CD14-positive monocyte (primary cell): ENCODE measurements around the gene MAP2K7. TPM values are rescaled to one million over a fixed set of nuclear protein-coding genes. Genes with fewer than 3 reads are reported as not detected.

ENCODE experiments used
- DNase-seq, 3 donors: peaks; one replicate each; pipeline ENCODE4 v3.0.0-alpha.2; 2011 to 2022
- H2AFZ ChIP-seq: 2 replicates; pipeline ENCODE4 v1.6.0; 2012; ENCODE audit warnings: mild to moderate bottlenecking, low read depth, low read length, inconsistent platforms; ENCODE audit not compliant: insufficient read depth, poor library complexity, severe bottlenecking
- H3K27ac ChIP-seq, 2 donors: 1 replicate in 1 of 2; 2 replicates in 1 of 2; pipeline ENCODE4 v1.5.1; 2012 to 2013; ENCODE audit warnings: low read length in 2 of 2, control low read depth in 1 of 2, inconsistent platforms in 1 of 2, low read depth in 1 of 2, mild to moderate bottlenecking in 1 of 2
- H3K27me3 ChIP-seq, 2 donors: one replicate each; pipeline versions ENCODE4 v1.6.0 to v1.6.1; 2011 to 2013; ENCODE audit warnings: low read length in 2 of 2; ENCODE audit not compliant: control insufficient read depth in 2 of 2, insufficient read depth in 2 of 2
- H3K36me3 ChIP-seq, 2 donors: replicated peaks in 1 of 2; 1 replicate in 1 of 2; 2 replicates in 1 of 2; pipeline versions ENCODE4 v1.5.1 to v1.6.1; 2012 to 2013; ENCODE audit warnings: low read length in 2 of 2, control low read depth in 1 of 2, inconsistent platforms in 1 of 2, mild to moderate bottlenecking in 1 of 2; ENCODE audit not compliant: insufficient read depth in 2 of 2, control insufficient read depth in 1 of 2
- H3K4me1 ChIP-seq, 2 donors: 1 replicate in 1 of 2; 2 replicates in 1 of 2; pipeline versions ENCODE4 v1.5.1 to v1.6.1; 2012 to 2013; ENCODE audit warnings: low read length in 2 of 2, control low read depth in 1 of 2, inconsistent platforms in 1 of 2, mild to moderate bottlenecking in 1 of 2, moderate library complexity in 1 of 2; ENCODE audit not compliant: insufficient read depth in 2 of 2, control insufficient read depth in 1 of 2
- H3K4me2 ChIP-seq: replicated peaks from 2 replicates; pipeline ENCODE3; 2012; ENCODE audit warnings: low read length, moderate library complexity, mild to moderate bottlenecking; ENCODE audit not compliant: poor library complexity, severe bottlenecking; ENCODE audit errors: extremely low read depth
- H3K4me3 ChIP-seq, 3 experiments: fragments of 200-600 bp in 1 of 3; sonication (generic) in 1 of 3; replicated peaks in 1 of 3; 1 replicate in 2 of 3; 2 replicates in 1 of 3; pipeline ENCODE4 v1.5.1; 2011 to 2013; ENCODE audit warnings: low read length in 3 of 3, mild to moderate bottlenecking in 3 of 3, control low read depth in 2 of 3, low read depth in 2 of 3, inconsistent platforms in 1 of 3, moderate library complexity in 1 of 3
- H3K79me2 ChIP-seq: 2 replicates; pipeline ENCODE4 v1.6.0; 2012; ENCODE audit warnings: mild to moderate bottlenecking, control low read depth, inconsistent platforms, low read length, moderate library complexity; ENCODE audit not compliant: insufficient read depth
- H3K9ac ChIP-seq: 2 replicates; pipeline ENCODE4 v1.6.0; 2017; ENCODE audit warnings: low read length, mild to moderate bottlenecking; ENCODE audit not compliant: insufficient read depth, poor library complexity, severe bottlenecking
- H3K9me3 ChIP-seq, 2 donors: replicated peaks in 1 of 2; 1 replicate in 1 of 2; 2 replicates in 1 of 2; pipeline versions ENCODE4 v1.5.1 to v1.6.1; 2012 to 2013; ENCODE audit warnings: low read length in 2 of 2, control low read depth in 1 of 2; ENCODE audit not compliant: control insufficient read depth in 1 of 2, insufficient read depth in 1 of 2
- H4K20me1 ChIP-seq: 2 replicates; pipeline ENCODE4 v1.6.0; 2012; ENCODE audit warnings: mild to moderate bottlenecking, low read length, control low read depth, moderate library complexity; ENCODE audit not compliant: insufficient read depth
- H3K27ac Mint-ChIP-seq, 7 donors: one replicate each; pipeline ENCODE4 v1.8.0; 2020; ENCODE audit warnings: mild to moderate bottlenecking in 7 of 7, mixed read lengths in 7 of 7, moderate library complexity in 6 of 7, inconsistent platforms in 2 of 7
- H3K27me3 Mint-ChIP-seq, 3 donors: one replicate each; pipeline ENCODE4 v1.8.0; 2021 to 2022; ENCODE audit warnings: low read depth in 3 of 3, mild to moderate bottlenecking in 3 of 3, mixed read lengths in 3 of 3, moderate library complexity in 3 of 3, inconsistent platforms in 1 of 3
- H3K36me3 Mint-ChIP-seq, 2 donors: one replicate each; pipeline ENCODE4 v1.8.0; 2020; ENCODE audit warnings: mixed read lengths in 2 of 2, inconsistent platforms in 1 of 2, mild to moderate bottlenecking in 1 of 2
- H3K4me1 Mint-ChIP-seq: one replicate; pipeline ENCODE4 v1.8.0; 2020; ENCODE audit warnings: mild to moderate bottlenecking, mixed read lengths
- H3K4me3 Mint-ChIP-seq, 2 donors: one replicate each; pipeline ENCODE4 v1.8.0; 2020; ENCODE audit warnings: mild to moderate bottlenecking in 2 of 2, mixed read lengths in 2 of 2, moderate library complexity in 1 of 2
- H3K9me3 Mint-ChIP-seq, 7 donors: one replicate each; pipeline ENCODE4 v1.8.0; 2020 to 2022; ENCODE audit warnings: mixed read lengths in 7 of 7, mild to moderate bottlenecking in 6 of 7, moderate library complexity in 6 of 7, inconsistent platforms in 2 of 7
- WGBS: methylation state at CpG from one replicate; pipeline ENCODE4 v1.1.5; 2013; ENCODE audit warnings: missing lambda C conversion rate; ENCODE audit not compliant: insufficient coverage; 5-methylcytosine and 5-hydroxymethylcytosine counted together
- intact Hi-C, 2 donors: fragments of 100-400 bp; cut with micrococcal nuclease; formaldehyde crosslinking; loops; one replicate each; pipeline versions ENCODE4 v1.15.0 to v1.15.1; 2023
- polyA plus RNA-seq, 3 donors: library from polyadenylated mRNA; depleted of rRNA in 1 of 3; unstranded in 2 of 3; stranded (reverse) in 1 of 3; fragments of 300-500 nt in 2 of 3; fragments of >200 nt in 1 of 3; fragmentation: Illumina TruSeq in 2 of 3; gene quantifications; 1 replicate in 2 of 3; 2 replicates in 1 of 3; pipeline ENCODE4 v1.2.3, GENCODE V29; 2012 to 2021
- TF ChIP-seq, protein P1 (sequence below): fragments of 200-600 bp; IDR thresholded peaks from one replicate; pipeline ENCODE4 v1.8.0; 2022; ENCODE audit warnings: antibody characterized with exemption, mild to moderate bottlenecking

Gene MAP2K7
- polyA plus RNA-seq, 3 donors, result 0.92 to 39.5 (median 1.5) TPM

DNA sequence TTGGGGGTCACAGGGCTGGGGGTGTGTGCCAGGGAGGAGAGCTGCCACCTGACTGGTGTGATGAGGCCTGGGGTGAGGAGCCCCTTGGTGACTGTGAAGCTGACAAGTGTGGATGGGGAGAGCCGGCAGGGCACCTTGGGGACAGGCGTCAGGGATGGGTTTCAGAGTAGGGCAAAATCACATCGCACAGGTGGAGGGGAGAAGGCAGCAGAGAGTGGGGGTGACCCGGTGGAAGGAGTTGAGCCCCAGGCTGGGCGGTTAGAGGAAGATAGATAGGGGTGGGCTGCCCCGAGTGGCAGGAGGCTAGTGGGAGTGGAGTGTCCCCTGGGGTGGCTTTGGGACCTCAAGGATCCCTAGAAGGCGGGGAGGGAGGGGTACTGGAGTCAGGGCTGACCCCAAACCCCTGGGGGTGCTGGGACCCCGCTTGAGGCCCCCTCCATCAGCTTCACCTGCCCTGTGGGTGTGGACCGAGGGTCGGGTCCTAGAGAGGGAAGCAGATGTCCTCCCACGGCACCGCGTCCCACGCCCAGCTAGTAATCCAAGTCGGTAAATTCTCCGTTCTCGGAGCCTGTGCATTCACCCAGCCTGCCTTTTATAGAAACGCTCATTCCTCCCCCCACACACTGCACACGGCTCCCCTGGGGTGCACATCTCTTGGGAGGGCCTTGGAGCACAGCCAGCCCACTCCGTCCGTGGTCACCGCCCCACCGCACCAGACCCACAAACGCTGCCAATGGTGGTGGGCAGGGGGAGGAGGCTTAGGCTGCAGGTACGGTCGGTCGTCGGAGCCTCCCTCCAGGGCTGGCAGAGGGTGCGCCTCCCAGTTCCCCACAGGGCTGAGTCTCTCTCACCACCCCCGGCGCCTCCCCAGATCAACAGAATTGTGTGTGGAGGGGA lies 19.9 kb downstream of the MAP2K7 start:
- peaks cover 0 to 5% of the 10 kb centered on the region in 2 donors for H3K9me3 ChIP-seq
- peaks cover 5 to 11% of the 10 kb centered on the region in 2 donors for H3K27me3 ChIP-seq
- Mint-ChIP-seq H3K9me3 (peaks cover 0 to 8% (median 4%) of the 10 kb centered on the region in 7 donors), H3K4me1 (peaks cover 32% of the 10 kb centered on the region), H3K4me3 (no peak overlapping the region), H3K27me3 (peaks cover 25 to 35% (median 28%) of the 10 kb centered on the region in 3 donors), H3K36me3 (peaks cover 19% of the 10 kb centered on the region in 2 donors), H3K27ac (peak overlapping the region in 1 of 7 donors; percentile 46)
- WGBS, result 91% methylated on average over 21 of the region's 31 CpGs
- no peak for DNase-seq
- peaks cover 29 to 46% of the 10 kb centered on the region in 2 donors for H3K4me1 ChIP-seq
- no peak overlapping the region for H2AFZ ChIP-seq
- no peak overlapping the region for H3K4me3 ChIP-seq
- no peak overlapping the region for H3K4me2 ChIP-seq
- no peaks in the 10 kb centered on the region for H3K79me2 ChIP-seq
- no peak overlapping the region for H3K27ac ChIP-seq
- H4K20me1 ChIP-seq, result peaks cover 7% of the 10 kb centered on the region
- no peak overlapping the region for H3K9ac ChIP-seq
- intact Hi-C loops, result loop anchor here (5.0 to 10.0 kb wide), 3 partner anchors 51 to 1891 kb away; partner anchors contain the start of genes FBXL12 (in 1 of the 2) and PRR36 (in 1 of the 2)
- peaks cover 12 to 15% of the 10 kb centered on the region in 2 donors for H3K36me3 ChIP-seq
- TF ChIP-seq, protein P1, sequence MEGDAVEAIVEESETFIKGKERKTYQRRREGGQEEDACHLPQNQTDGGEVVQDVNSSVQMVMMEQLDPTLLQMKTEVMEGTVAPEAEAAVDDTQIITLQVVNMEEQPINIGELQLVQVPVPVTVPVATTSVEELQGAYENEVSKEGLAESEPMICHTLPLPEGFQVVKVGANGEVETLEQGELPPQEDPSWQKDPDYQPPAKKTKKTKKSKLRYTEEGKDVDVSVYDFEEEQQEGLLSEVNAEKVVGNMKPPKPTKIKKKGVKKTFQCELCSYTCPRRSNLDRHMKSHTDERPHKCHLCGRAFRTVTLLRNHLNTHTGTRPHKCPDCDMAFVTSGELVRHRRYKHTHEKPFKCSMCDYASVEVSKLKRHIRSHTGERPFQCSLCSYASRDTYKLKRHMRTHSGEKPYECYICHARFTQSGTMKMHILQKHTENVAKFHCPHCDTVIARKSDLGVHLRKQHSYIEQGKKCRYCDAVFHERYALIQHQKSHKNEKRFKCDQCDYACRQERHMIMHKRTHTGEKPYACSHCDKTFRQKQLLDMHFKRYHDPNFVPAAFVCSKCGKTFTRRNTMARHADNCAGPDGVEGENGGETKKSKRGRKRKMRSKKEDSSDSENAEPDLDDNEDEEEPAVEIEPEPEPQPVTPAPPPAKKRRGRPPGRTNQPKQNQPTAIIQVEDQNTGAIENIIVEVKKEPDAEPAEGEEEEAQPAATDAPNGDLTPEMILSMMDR, result no peak

DNA sequence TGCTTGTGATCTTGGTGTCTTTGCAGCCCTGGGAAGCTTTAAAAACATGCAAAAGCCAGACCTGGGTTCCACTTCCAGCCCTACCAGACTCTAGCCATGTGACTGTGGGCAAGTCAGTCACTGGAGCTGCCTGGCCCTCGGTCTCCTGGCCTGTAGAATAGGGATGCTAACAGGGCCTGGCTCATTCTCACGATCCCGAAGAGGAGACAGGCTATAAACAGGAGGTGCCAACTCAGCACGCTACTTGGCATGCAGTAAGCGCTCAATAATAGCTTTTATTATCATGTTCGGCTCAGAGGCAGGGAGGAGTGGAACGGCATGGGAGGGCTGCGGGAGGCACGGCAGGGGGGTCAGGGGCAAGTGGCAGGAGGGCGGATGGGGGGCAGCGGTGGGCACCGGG lies 20.6 kb downstream of the MAP2K7 start:
- no peak overlapping the region for H3K27ac Mint-ChIP-seq
- WGBS, result 88% methylated on average over 12 of the region's 12 CpGs
- TF ChIP-seq, protein P1, result no peak

More for the DNA sequence above, 20.6 kb downstream of the MAP2K7 start:
- Histone ChIP-seq H3K27ac (no peak overlapping the region), H3K4me1 (peaks cover 26 to 39% of the 10 kb centered on the region in 2 donors), H3K9ac (no peak overlapping the region), H3K27me3 (peaks cover 0 to 4% of the 10 kb centered on the region in 2 donors), H3K9me3 (no peaks in the 10 kb centered on the region), H3K36me3 (peaks cover 12 to 15% of the 10 kb centered on the region in 2 donors), H3K79me2 (no peaks in the 10 kb centered on the region), H4K20me1 (peaks cover 7% of the 10 kb centered on the region), H3K4me2 (no peak overlapping the region), H3K4me3 (no peak overlapping the region), H2AFZ (no peak overlapping the region)
- peaks cover 19 to 28% (median 21%) of the 10 kb centered on the region in 3 donors for H3K27me3 Mint-ChIP-seq
- peaks cover 29% of the 10 kb centered on the region for H3K4me1 Mint-ChIP-seq
- intact Hi-C loops, result loop anchor here (5.0 to 10.0 kb wide), 3 partner anchors 52 to 1891 kb away; partner anchors contain the start of genes FBXL12 (in 1 of the 2) and PRR36 (in 1 of the 2)
- H3K36me3 Mint-ChIP-seq, result peaks cover 19% of the 10 kb centered on the region in 2 donors
- peak overlapping the region; percentile 34 to 68 for H3K4me3 Mint-ChIP-seq
- H3K9me3 Mint-ChIP-seq, result peaks cover 0 to 4% (median 2%) of the 10 kb centered on the region in 7 donors
- no peak for DNase-seq
